A549 (cell line): Measurements from ENCODE around the gene TMEM140. TPM values are rescaled to one million over a fixed set of nuclear protein-coding genes. Genes with fewer than 3 reads are reported as not detected.

ENCODE experiments used
- ATAC-seq, 2 experiments: fragments of 200-7000 bp in 1 of 2; fragments of >200 bp in 1 of 2; cut with Nextera tagmentation in 1 of 2; cut with Tn5 transposase in 1 of 2; 3 replicates each; pipeline versions ENCODE4 v1.8.0 to v1.9.1; 2018 to 2020; ENCODE audit warnings: mild to moderate bottlenecking in 1 of 2, moderate library complexity in 1 of 2
- CTCF ChIA-PET: fragments of 300-600 bp; sonication (Branson Sonifier 250); formaldehyde crosslinking; extraction: SDS; loops from one replicate; lab custom pipeline; 2021; ENCODE audit warnings: antibody characterized with exemption, inconsistent platforms; lab: Yijun Ruan, JAX
- POLR2A ChIA-PET: fragments of 350-600 bp; formaldehyde crosslinking; extraction: SDS; loops from one replicate; lab custom pipeline; 2021; ENCODE audit warnings: antibody characterized with exemption, inconsistent platforms; lab: Yijun Ruan, JAX
- DNase-seq, 2 experiments: peaks; one replicate each; pipeline versions ENCODE4 v3.0.0 to v3.0.0-alpha.2; 2011 to 2016; ENCODE audit warnings: low read depth in 1 of 2, low spot score in 1 of 2
- FAIRE-seq: peaks from 2 replicates; lab custom pipeline; 2011; peaks lifted over from hg19 to GRCh38; lab: Jason Lieb, UNC
- H3K27ac ChIP-seq, 2 experiments: fragments of >200 bp; sonication (Bioruptor Twin); formaldehyde crosslinking; 3 replicates each; pipeline ENCODE4 v1.5.1; 2016 to 2017
- H3K4me1 ChIP-seq: fragments of >200 bp; sonication (Bioruptor Twin); formaldehyde crosslinking; 3 replicates; pipeline ENCODE4 v1.6.1; 2016
- H3K4me2 ChIP-seq: fragments of >200 bp; sonication (Bioruptor Twin); formaldehyde crosslinking; 3 replicates; pipeline ENCODE4 v1.6.1; 2016
- H3K4me3 ChIP-seq: fragments of >200 bp; sonication (Bioruptor Twin); formaldehyde crosslinking; 3 replicates; pipeline ENCODE4 v1.5.1; 2016
- H3K9me3 ChIP-seq: fragments of >200 bp; sonication (Bioruptor Twin); formaldehyde crosslinking; 3 replicates; pipeline ENCODE4 v1.6.1; 2016
- BHLHE40 ChIP-seq: IDR thresholded peaks from 2 replicates; pipeline ENCODE4 v1.6.1; 2012; ENCODE audit warnings: low read depth, low read length, inconsistent platforms
- CBX8 ChIP-seq: fragments of 200-600 bp; sonication (generic); IDR thresholded peaks from 2 replicates; pipeline ENCODE4 v1.6.1; 2016
- CHD2 ChIP-seq: fragments of 150-350 bp; IDR thresholded peaks from 2 replicates; pipeline ENCODE4 v1.6.1; 2014; ENCODE audit warnings: low read length; ENCODE audit not compliant: partially characterized antibody
- CHD4 ChIP-seq: fragments of 200-600 bp; sonication (generic); IDR thresholded peaks from 2 replicates; pipeline ENCODE4 v1.6.1; 2016; ENCODE audit warnings: antibody characterized with exemption, mild to moderate bottlenecking, borderline replicate concordance
- EHF ChIP-seq: fragments of 250-450 bp; sonication (Bioruptor Pico); IDR thresholded peaks from 2 replicates; pipeline ENCODE4 v1.5.0; 2020; ENCODE audit warnings: mild to moderate bottlenecking
- EHMT2 ChIP-seq: fragments of 200-600 bp; sonication (generic); IDR thresholded peaks from 2 replicates; pipeline ENCODE4 v1.6.1; 2016; ENCODE audit warnings: antibody characterized with exemption, low read depth, mild to moderate bottlenecking, moderate library complexity
- ESRRA ChIP-seq: fragments of 150-350 bp; IDR thresholded peaks from 2 replicates; pipeline ENCODE4 v1.6.1; 2014; ENCODE audit warnings: mild to moderate bottlenecking, low read length, borderline replicate concordance
- HOXB5 ChIP-seq: fragments of 250-450 bp; sonication (Bioruptor Pico); IDR thresholded peaks from 2 replicates; pipeline ENCODE4 v1.5.0; 2020; ENCODE audit warnings: mild to moderate bottlenecking, moderate library complexity
- KDM1A ChIP-seq: fragments of 200-600 bp; sonication (generic); IDR thresholded peaks from 2 replicates; pipeline ENCODE4 v1.6.1; 2016; ENCODE audit warnings: low read depth, mild to moderate bottlenecking
- KDM5A ChIP-seq: fragments of 200-600 bp; sonication (generic); IDR thresholded peaks from 2 replicates; pipeline ENCODE4 v1.6.1; 2016; ENCODE audit warnings: antibody characterized with exemption, mild to moderate bottlenecking
- MAFK ChIP-seq: fragments of 450-650 bp; IDR thresholded peaks from 2 replicates; pipeline ENCODE4 v1.6.1; 2014; ENCODE audit not compliant: partially characterized antibody
- MAZ ChIP-seq: fragments of 150-350 bp; IDR thresholded peaks from 2 replicates; pipeline ENCODE4 v1.6.1; 2014; ENCODE audit warnings: antibody characterized with exemption, low read depth, low read length, borderline replicate concordance
- NFE2L2 ChIP-seq: fragments of 150-350 bp; conservative IDR thresholded peaks from 2 replicates; pipeline ENCODE4 v1.6.1; 2014; ENCODE audit warnings: low read length
- NPAS2 ChIP-seq: fragments of 250-450 bp; sonication (Bioruptor Pico); IDR thresholded peaks from 2 replicates; pipeline ENCODE4 v1.8.0; 2022; ENCODE audit warnings: mild to moderate bottlenecking, moderate library complexity, borderline replicate concordance
- POLR2A ChIP-seq: IDR thresholded peaks from 2 replicates; pipeline ENCODE4 v1.6.1; 2012; ENCODE audit warnings: mild to moderate bottlenecking, low read length
- RFX5 ChIP-seq: fragments of 450-650 bp; IDR thresholded peaks from 2 replicates; pipeline ENCODE4 v1.7.1; 2014; ENCODE audit warnings: antibody characterized with exemption, mild to moderate bottlenecking, moderate library complexity
- RNF2 ChIP-seq: fragments of 200-600 bp; sonication (generic); IDR thresholded peaks from 2 replicates; pipeline ENCODE4 v1.6.1; 2016; ENCODE audit warnings: low read depth, mild to moderate bottlenecking, antibody characterized with exemption, moderate library complexity, borderline replicate concordance
- WGBS: methylation state at CpG from one replicate; pipeline ENCODE4 v1.1.6; 2017; ENCODE audit errors: missing lambda C conversion rate; 5-methylcytosine and 5-hydroxymethylcytosine counted together
- polyA plus RNA-seq, 4 experiments: library from polyadenylated mRNA; depleted of rRNA in 3 of 4; stranded (reverse); fragments of >200 nt; fragmentation: RNase III in 1 of 4; extraction: RNeasy Plus Mini Kit Qiagen cat#74134 plus additional on column Dnase treatment in 1 of 4; gene quantifications; 2 replicates in 3 of 4; 3 replicates in 1 of 4; pipeline ENCODE4 v1.2.3, GENCODE V29; 2011 to 2017
- TF ChIP-seq, protein P1 (sequence below): fragments of 450-650 bp; IDR thresholded peaks from 2 replicates; pipeline ENCODE4 v1.6.1; 2014; ENCODE audit warnings: antibody characterized with exemption
- TF ChIP-seq, protein P2 (sequence below): fragments of 150-350 bp; IDR thresholded peaks from 2 replicates; pipeline ENCODE4 v1.6.1; 2014; ENCODE audit warnings: low read depth, mild to moderate bottlenecking, low read length

The TMEM140 gene
- polyA plus RNA-seq, 2 of the 4 experiments (the other 2 are of a cell fraction): 0.72 to 0.87 TPM

DNA sequence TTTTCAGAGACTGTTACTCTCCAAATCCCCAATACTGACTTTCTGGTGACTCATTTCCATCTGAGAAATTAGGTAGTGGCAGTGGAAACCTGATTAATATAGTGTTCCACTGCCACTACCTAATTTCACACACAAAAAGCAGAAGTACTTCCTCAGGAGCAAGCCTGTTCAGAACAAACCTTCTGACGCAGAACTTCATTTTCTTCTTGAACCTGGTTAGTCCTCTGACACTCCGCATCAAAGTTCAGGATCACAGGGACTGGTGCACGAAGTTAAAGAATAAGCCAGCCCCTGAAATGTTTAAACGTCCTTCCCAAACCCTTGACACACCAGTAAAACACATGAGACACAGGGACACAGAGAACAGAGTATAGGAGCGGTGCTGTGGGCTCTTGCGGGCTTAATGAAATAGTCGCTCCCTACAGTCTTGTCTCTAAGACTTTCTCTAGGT is 59.1 kb downstream of the TMEM140 start:
- Histone ChIP-seq H3K4me3 (no peak overlapping the region), H3K27ac (no peak overlapping the region), H3K4me2 (no peak overlapping the region), H3K9me3 (no peaks in the 10 kb centered on the region), H3K4me1 (0 out of 3 replicates have a peak, but pooled peaks cover 7% of the 10 kb centered on the region)
- DNase-seq (no peak), ATAC-seq (no peak), FAIRE-seq (no peak)
- CTCF ChIA-PET: interaction anchor here (0.9 kb wide), 1 partner anchor 128 kb away, joined by 3 read pairs; no protein-coding TSS in a partner anchor
- POLR2A ChIA-PET: no interaction called here
- 76% methylated on average over 7 of the region's 7 CpGs for WGBS
- TF ChIP-seq RNF2 (no peak), RFX5 (no peak), BHLHE40 (no peak), EHMT2 (no peak), NFE2L2 (no peak), POLR2A (no peak), HOXB5 (CRISPR knock-in tag) (no peak), CHD2 (no peak), ESRRA (no peak)

DNA sequence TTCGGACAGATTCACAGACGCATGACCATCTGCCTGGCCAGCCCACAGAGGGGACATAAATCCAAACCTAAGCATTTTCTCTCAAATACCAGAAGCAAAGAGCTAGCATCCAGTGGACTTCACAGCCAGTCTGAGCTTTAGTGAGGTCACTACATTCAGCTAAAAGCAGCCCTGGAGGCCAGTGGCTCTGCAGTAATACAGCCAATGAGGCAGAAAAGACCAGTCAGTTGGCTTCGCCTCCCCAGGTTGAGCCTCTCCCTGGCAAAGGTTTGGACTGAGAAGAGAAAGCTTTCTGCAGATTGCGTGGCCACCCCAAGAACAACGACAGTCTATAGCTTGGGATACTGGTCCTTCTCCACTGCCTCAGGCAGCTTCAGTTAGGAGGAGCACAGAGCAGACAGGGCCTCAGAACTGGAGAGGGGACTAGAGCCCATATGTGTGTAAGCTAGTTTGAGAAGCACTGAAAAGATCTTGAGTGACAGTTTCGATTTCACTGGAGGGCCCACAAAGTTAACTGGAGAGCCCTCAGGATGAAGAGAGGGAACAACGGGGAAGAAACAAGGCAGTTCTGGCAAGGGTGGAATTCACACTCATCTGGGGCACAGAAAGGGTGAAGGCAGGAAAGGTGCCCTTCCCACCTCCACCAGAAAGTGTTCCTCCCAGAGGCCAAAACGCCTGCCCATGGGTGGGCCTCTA is 59.7 kb downstream of the TMEM140 start:
- CTCF ChIA-PET: interaction anchor here (0.9 to 1.1 kb wide), 2 partner anchors 9 to 128 kb away, joined by 3 to 4 read pairs; no protein-coding TSS in a partner anchor

DNA sequence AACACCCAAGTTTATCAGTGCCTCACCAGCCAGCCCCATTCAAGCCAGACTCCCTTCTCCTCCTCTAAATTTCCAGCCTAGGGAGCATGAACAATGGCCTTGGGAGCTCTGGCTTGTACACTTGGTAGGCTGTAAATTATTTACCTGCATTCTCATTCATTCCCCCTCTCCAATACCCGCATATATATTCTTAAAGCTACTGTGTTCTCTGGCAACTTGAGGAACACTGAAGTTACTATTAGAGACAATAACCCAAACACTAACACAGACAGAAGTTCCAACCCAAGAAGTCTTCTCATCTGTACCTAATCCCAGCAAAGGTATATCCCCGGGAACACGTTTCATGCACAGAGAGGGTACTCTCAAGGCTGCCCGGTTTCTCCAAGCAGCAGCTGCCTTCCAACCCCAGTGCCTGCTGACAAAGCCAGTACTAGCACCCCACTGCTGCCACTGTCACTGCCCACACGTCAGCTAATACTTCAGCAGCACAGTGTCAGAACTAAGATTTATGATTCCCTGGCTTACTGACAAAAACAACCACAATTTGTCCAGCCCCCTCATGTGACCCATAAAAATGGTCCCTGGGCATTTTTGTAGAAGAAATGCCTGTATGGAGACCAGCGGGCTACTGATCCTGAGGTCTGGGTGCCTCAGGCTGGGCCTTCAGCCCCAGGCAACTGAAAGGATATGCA is 60.4 kb downstream of the TMEM140 start:
- WGBS: 86% methylated on average over 6 of the region's 6 CpGs
- Histone ChIP-seq H3K4me3 (no peak overlapping the region), H3K27ac (no peak overlapping the region), H3K4me2 (no peak overlapping the region), H3K9me3 (no peaks in the 10 kb centered on the region), H3K4me1 (0 out of 3 replicates have a peak, but pooled peaks cover 10% of the 10 kb centered on the region)
- ChIA-PET POLR2A (no interaction called here), CTCF (interaction anchor here (1.1 kb wide), 1 partner anchor 10 kb away, joined by 4 read pairs; no protein-coding TSS in a partner anchor)
- no peak for ATAC-seq
- no peak for FAIRE-seq
- DNase-seq: no peak
- TF ChIP-seq KDM5A (no peak), MAFK (no peak), NPAS2 (no peak), CHD4 (no peak), CBX8 (no peak), ESRRA (no peak), MAZ (no peak)

More for the DNA sequence above, 59.7 kb downstream of the TMEM140 start:
- Histone ChIP-seq H3K4me3 (no peak overlapping the region), H3K9me3 (no peaks in the 10 kb centered on the region), H3K27ac (no peak overlapping the region), H3K4me2 (no peak overlapping the region), H3K4me1 (0 out of 3 replicates have a peak, but pooled peaks cover 10% of the 10 kb centered on the region)
- TF ChIP-seq, protein P1, sequence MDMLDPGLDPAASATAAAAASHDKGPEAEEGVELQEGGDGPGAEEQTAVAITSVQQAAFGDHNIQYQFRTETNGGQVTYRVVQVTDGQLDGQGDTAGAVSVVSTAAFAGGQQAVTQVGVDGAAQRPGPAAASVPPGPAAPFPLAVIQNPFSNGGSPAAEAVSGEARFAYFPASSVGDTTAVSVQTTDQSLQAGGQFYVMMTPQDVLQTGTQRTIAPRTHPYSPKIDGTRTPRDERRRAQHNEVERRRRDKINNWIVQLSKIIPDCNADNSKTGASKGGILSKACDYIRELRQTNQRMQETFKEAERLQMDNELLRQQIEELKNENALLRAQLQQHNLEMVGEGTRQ: no peak
- no peak for TF ChIP-seq KDM1A
- TF ChIP-seq, protein P2, sequence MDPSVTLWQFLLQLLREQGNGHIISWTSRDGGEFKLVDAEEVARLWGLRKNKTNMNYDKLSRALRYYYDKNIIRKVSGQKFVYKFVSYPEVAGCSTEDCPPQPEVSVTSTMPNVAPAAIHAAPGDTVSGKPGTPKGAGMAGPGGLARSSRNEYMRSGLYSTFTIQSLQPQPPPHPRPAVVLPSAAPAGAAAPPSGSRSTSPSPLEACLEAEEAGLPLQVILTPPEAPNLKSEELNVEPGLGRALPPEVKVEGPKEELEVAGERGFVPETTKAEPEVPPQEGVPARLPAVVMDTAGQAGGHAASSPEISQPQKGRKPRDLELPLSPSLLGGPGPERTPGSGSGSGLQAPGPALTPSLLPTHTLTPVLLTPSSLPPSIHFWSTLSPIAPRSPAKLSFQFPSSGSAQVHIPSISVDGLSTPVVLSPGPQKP: no peak
- TF ChIP-seq EHF (CRISPR knock-in tag): no peak
- POLR2A ChIA-PET: no interaction called here
- no peak for FAIRE-seq
- WGBS: 79% methylated on average over 8 of the region's 8 CpGs
- ATAC-seq: no peak
- no peak for DNase-seq
